ENCODE results near the gene GGT1. TPM values are rescaled to one million over a fixed set of nuclear protein-coding genes. Genes with fewer than 3 reads are reported as not detected.
A peak's percentile ranks its signal among the peaks of the same experiment; 100 is the strongest.
"Not testable (repeated sequence)": the region's sequence is repeated elsewhere in the genome, so short reads cannot be mapped to it uniquely, and the experiment has no call there.

Gene GGT1
- total and polyA plus RNA-seq, 8 donors, result 5.3 to 87.1 (median 21.3) TPM

DNA sequence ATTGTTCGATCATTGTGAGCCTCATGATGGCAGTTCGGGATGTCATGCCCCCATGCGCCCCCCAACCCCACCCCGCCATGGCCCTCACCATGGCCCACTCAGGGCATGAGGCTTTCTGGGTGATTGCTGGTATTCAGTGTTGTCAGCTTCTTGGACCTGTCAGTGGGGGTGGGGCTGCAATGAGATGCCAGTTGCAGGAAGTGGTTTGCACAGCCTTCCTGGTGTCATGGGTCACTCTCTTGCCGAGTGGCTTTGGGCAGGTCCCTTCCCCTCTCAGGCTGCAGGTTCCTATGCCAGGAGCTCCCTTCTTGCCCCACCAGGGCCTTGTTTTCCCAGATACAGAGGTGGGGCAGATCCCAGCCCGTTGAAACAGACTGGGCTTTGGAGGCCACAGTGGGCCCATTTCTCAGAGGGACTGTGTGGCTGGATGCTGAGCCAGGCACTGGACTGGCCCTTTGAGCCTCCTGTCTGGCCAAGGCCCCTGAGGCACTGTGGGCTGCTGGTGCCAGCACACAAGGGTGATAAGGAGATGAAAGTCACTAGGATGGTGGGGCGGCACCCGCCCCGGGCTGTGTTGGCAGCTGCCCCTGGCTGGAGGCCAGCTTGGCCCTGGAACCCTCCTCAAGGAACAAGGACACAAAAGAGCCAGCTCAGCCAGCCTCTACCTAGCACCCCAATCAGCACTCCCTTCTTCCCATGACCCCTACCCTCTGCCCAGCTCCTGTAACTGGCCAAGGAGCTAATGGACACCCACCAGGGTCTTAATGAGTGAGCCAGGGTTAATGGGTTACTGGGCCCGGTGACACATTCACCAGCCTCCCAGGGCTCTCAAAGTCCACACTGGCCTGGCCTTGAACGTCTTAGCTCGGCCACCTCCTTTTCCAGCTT lies 1.5 kb upstream of the GGT1 start:
- no peak overlapping the region for H3K4me3 ChIP-seq
- peak; percentile 72 to 97 for DNase-seq
- no peaks in the 10 kb centered on the region for H3K27me3 ChIP-seq
- no peaks in the 10 kb centered on the region for H3K36me3 ChIP-seq
- WGBS, 5 donors, result 45 to 67% (median 46%) methylated on average over 8 to 12 of the region's 12 CpGs
- H3K27ac ChIP-seq, result peak overlapping the region; percentile 59 to 69 (median 62)
- intact Hi-C loops (cut with DNase I; ENCODE audit: low total_unique reads), result no loop called here
- TF ChIP-seq, protein P1, sequence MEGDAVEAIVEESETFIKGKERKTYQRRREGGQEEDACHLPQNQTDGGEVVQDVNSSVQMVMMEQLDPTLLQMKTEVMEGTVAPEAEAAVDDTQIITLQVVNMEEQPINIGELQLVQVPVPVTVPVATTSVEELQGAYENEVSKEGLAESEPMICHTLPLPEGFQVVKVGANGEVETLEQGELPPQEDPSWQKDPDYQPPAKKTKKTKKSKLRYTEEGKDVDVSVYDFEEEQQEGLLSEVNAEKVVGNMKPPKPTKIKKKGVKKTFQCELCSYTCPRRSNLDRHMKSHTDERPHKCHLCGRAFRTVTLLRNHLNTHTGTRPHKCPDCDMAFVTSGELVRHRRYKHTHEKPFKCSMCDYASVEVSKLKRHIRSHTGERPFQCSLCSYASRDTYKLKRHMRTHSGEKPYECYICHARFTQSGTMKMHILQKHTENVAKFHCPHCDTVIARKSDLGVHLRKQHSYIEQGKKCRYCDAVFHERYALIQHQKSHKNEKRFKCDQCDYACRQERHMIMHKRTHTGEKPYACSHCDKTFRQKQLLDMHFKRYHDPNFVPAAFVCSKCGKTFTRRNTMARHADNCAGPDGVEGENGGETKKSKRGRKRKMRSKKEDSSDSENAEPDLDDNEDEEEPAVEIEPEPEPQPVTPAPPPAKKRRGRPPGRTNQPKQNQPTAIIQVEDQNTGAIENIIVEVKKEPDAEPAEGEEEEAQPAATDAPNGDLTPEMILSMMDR (IDR thresholded peaks at IDR 0.05), result no peak
- TF ChIP-seq POLR2A (IDR thresholded peaks at IDR 0.05), result no peak
- no peak for TF ChIP-seq EP300 (IDR thresholded peaks at IDR 0.05)
- peak in 2 of 3 donors; percentile 73 to 74 for TF ChIP-seq POLR2AphosphoS5 (IDR thresholded peaks at IDR 0.05)
- H3K9me3 ChIP-seq, result no peaks in the 10 kb centered on the region
- peaks cover 22 to 41% (median 30%) of the 10 kb centered on the region in 4 donors for H3K4me1 ChIP-seq

DNA sequence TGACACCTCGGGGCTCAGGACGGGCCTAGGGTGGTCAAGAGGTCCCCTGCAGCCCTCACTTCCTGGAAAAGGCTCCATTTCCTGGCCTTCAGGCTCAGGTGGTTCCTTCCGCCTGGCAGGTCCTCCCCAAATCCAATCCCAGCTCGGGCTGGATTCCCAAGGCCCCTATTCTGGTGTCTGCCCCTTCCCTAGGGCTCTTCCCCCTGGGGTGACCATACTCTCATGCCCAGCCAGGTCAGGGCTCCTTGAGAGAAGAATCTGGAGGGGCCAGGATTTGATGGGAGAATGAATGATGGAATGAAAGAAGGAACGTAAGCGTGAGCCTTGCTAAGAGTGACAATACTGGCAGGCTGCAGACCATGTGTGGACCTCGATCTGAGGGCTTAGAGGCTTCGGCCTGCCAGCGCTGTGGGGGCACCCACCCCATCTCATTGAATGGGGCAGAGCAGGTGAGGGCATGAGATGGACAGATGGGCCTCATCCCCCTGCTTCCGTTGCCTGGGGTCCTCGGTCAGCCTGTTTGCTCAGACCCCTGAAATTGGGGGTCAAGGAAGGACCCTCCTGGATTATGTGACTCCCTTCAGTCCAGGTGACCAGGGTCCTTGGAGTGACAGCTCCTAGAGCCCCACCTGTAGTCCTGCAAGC lies 766 bp upstream of the GGT1 start:
- H3K36me3 ChIP-seq; H3K4me3 ChIP-seq; intact Hi-C loops (cut with DNase I; ENCODE audit: low total_unique reads); H3K9me3 ChIP-seq; DNase-seq; H3K27me3 ChIP-seq: not testable (repeated sequence)
- Histone ChIP-seq H3K27ac (peak overlapping the region; percentile 59 to 69 (median 62)), H3K4me1 (peaks cover 22 to 41% (median 30%) of the 10 kb centered on the region in 4 donors)
- WGBS, 5 donors, result 73 to 85% (median 75%) methylated on average over 8 to 11 of the region's 11 CpGs

DNA sequence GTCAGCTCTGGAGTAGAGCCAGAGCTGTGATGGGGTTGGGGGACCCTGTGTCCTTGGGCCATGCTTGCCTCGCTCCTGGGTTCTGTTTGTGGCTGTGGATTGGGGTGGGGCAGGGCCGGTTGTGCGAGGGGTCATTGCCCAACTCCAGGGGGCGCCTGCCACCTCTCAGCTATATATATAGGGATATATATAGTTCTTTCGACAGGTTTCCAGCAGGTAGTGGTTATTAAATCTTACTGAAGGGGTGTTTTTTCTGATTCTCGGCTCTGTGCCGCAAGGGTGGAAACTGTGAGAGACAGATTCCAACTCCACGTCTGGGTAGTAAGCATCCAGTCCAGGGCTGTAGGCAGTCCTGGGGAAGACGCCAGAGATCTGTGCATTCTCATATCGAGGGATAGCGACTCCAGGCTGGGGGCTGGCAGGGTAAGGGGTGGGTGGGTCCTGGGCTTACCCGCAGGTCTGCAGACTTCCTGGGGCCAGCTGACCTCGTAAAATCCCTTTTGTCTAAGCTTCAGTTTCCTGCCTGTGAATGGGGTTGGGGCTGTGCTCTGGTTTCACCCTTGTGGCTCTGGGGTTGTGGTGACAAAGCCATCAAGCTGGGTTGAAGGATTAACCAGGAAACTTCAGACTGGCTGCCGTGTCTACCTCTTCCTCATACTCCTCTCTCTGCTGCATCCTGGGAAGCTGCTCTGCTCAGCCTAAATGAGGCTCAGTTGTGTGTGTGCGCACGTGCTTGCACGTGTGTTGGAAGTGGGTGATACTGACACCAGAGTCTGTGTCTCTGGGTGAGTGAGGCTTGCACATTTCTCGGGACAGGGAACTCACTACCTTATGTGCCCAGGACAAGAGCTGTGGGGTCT lies 1.0 kb downstream of the GGT1 start:
- peak in 1 of 2 donors; percentile 47 for DNase-seq

DNA sequence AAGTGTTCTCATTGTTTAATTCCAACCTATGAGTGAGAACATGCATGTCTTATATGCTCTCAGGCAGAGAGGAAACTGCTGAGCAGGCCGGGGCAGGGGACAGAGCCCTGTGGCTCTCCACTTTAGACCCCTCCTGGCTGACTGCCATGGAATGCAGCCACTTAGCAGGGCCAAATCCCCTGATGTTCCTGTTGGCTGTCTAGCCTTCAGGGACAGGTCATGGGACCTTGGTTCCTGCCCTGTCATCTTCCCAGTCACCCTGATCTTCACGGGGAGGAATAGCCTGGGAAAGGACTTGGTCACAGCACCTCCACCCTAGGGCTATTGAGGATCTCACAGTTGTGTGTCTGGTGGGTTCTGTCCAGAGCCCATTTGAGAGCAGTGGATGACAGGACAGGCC lies 3.3 kb downstream of the GGT1 start:
- peaks cover 17 to 39% (median 26%) of the 10 kb centered on the region in 4 donors for H3K4me1 ChIP-seq
- WGBS, 5 donors, result 63 to 90% (median 83%) methylated on average over 2 of the region's 2 CpGs
- intact Hi-C loops (cut with DNase I; ENCODE audit: low total_unique reads); DNase-seq; H3K27ac ChIP-seq; H3K27me3 ChIP-seq; H3K4me3 ChIP-seq; H3K9me3 ChIP-seq; H3K36me3 ChIP-seq: not testable (repeated sequence)

More for the DNA sequence above, 1.0 kb downstream of the GGT1 start:
- H3K36me3 ChIP-seq; H3K27me3 ChIP-seq; intact Hi-C loops (cut with DNase I; ENCODE audit: low total_unique reads); H3K9me3 ChIP-seq: not testable (repeated sequence)
- 12 to 19% (median 15%) methylated on average over 13 to 18 of the region's 18 CpGs for WGBS, 5 donors
- Histone ChIP-seq H3K4me3 (peak overlapping the region; percentile 30 to 39 (median 31)), H3K27ac (peak overlapping the region in 4 of 5 donors; percentile 60 to 69 (median 66)), H3K4me1 (peaks cover 22 to 47% (median 30%) of the 10 kb centered on the region in 4 donors)

DNA sequence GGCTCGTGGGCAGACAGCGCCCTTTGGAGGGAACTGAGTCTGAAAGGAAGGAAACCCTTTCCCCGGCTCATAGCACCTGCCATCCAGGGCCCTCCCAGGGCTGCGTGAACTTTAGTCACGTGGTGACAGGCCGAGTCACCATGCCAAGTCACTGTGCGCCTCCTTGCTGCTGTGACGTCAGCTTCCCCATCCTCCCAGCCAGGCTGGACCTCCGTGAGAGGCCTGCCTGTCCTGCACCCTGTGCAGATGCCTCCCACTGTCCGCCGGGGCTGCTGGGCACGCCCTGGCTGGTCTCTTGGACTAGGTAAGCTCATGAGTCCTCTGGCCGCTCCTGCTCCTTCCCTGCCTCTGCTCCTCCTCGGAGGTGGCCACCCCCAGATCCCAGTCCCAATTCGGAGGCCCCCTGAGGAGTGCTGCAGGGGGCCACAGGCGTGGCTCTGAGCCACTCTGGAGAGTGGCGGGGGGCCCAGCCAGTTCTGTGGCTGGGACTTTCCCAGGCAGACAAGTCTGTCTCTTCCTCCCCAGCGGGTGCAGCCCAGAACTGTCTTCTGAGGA lies 4.5 kb downstream of the GGT1 start:
- H3K36me3 ChIP-seq; intact Hi-C loops (cut with DNase I; ENCODE audit: low total_unique reads); H3K27me3 ChIP-seq; H3K9me3 ChIP-seq: not testable (repeated sequence)
- Histone ChIP-seq H3K4me1 (peaks cover 7 to 27% (median 14%) of the 10 kb centered on the region in 4 donors), H3K4me3 (peak overlapping the region in 3 of 4 donors; percentile 18 to 22 (median 19)), H3K27ac (peak overlapping the region in 2 of 5 donors; percentile 32 to 72)
- DNase-seq, result peak in 1 of 2 donors; percentile 32
- WGBS, 5 donors, result 58 to 71% (median 66%) methylated on average over 6 to 18 of the region's 18 CpGs

DNA sequence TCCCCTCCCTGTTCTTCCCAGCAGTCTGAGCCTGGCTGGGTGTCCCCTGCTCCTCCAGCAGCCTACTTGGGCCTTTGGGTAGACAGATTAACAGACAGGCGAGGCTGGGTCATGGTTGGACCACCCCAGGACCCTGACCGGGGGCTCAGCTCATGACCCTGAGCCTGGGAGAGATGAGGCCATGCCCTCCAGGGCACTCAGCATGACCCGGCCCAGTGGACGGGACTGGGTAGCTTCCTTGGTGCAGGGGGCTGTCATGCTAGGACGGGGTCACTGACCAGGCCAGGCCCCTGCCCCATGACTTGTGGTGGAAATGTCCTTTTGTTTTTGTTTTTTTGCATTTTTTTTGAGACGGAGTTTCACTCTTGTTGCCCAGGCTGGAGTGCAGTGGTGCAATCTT lies 5.3 kb downstream of the GGT1 start:
- intact Hi-C loops (cut with DNase I; ENCODE audit: low total_unique reads); H3K9me3 ChIP-seq; H3K36me3 ChIP-seq; DNase-seq; H3K27me3 ChIP-seq; H3K27ac ChIP-seq; H3K4me3 ChIP-seq: not testable (repeated sequence)
- 70 to 89% (median 87%) methylated on average over 4 to 6 of the region's 6 CpGs for WGBS, 5 donors
- H3K4me1 ChIP-seq, result peaks cover under 1 to 19% (median 9%) of the 10 kb centered on the region in 4 donors

DNA sequence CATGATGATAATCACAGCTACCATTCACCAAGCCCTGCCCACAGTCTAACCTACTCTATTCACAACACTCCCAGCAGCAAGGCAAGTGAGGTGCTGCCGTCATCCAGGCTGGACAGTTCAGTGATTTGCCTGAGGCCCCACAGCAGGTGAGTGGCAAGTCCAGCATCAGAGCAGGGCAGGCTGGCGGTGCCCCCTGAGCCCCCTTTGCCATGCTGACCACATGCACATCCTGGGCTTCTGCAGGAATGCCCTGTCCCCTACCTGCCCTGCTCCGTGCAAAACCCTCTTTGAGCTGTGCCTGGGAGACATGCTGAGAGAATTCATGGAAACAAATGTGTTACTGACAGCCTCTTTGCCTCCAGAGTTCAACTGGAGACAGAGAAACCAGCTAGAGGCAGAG lies 6.9 kb downstream of the GGT1 start:
- H3K27me3 ChIP-seq; intact Hi-C loops (cut with DNase I; ENCODE audit: low total_unique reads); H3K9me3 ChIP-seq; H3K27ac ChIP-seq; H3K36me3 ChIP-seq; H3K4me1 ChIP-seq; H3K4me3 ChIP-seq; DNase-seq: not testable (repeated sequence)
- 97 to 100% (median 99%) methylated on average over 1 to 3 of the region's 3 CpGs; no CpG with 5 or more reads in 1 of the 5 donors for WGBS, 5 donors

DNA sequence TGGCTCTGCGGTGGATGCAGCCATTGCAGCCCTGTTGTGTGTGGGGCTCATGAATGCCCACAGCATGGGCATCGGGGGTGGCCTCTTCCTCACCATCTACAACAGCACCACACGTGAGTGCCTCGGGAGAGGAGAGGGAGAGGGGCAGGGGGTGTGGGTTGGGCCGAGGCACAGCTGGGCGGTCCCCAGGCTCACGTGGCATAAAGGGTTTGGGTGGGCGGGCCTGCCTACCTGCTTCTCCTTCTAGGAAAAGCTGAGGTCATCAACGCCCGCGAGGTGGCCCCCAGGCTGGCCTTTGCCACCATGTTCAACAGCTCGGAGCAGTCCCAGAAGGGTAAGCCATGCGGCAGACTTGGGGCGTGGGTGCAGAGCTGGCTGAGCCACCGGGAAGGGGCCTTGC lies 11.8 kb downstream of the GGT1 start:
- 80 to 89% (median 85%) methylated on average over 8 to 15 of the region's 15 CpGs for WGBS, 5 donors
- H3K9me3 ChIP-seq; H3K4me1 ChIP-seq; H3K36me3 ChIP-seq; H3K4me3 ChIP-seq; H3K27me3 ChIP-seq; DNase-seq; H3K27ac ChIP-seq; intact Hi-C loops (cut with DNase I; ENCODE audit: low total_unique reads): not testable (repeated sequence)

DNA sequence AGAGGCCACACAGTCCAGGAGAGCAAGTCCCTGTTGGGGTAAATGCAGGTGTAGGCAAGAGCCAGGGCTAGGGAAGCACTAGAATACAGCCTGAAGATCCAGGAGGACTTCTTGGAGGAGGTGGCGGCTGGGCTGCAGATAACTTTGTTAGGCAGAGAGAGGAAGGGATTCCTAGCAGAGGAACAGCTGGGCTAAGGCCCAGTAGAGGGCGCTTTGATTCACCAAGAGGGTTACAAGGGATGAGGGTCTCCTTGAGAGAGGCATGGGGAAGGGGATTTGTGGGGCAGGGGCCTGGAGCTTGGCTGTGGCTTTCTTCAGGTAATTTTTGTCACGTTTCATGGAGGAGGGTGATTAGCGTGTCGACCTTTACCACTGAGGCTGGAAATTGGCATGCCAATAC lies 18.3 kb downstream of the GGT1 start:
- H3K4me3 ChIP-seq, result not testable (repeated sequence)

More for the DNA sequence above, 18.3 kb downstream of the GGT1 start:
- H3K27me3 ChIP-seq; H3K27ac ChIP-seq; DNase-seq; H3K9me3 ChIP-seq; intact Hi-C loops (cut with DNase I; ENCODE audit: low total_unique reads); H3K36me3 ChIP-seq; H3K4me1 ChIP-seq: not testable (repeated sequence)
- WGBS, 5 donors, result 66 to 85% (median 76%) methylated on average over 3 to 4 of the region's 5 CpGs
